Caco-2 (cell line): ENCODE data around the gene PCNX3. TPM values are rescaled to one million over a fixed set of nuclear protein-coding genes. Genes with fewer than 3 reads are reported as not detected.

Experiments used
- BruUV-seq: library from RNA; stranded (reverse); fragments of 400-500 nt; replicated peaks from 2 replicates; lab custom pipeline; 2021; lab: Mats Ljungman, UMichigan
- CTCF ChIA-PET: fragments of 300-600 bp; sonication (Branson Sonifier 250); formaldehyde crosslinking; loops from one replicate; lab custom pipeline; 2022; ENCODE audit warnings: antibody characterized with exemption; lab: Charles Lee
- POLR2A ChIA-PET: fragments of 300-600 bp; sonication (Branson Sonifier 250); formaldehyde crosslinking; loops from one replicate; lab custom pipeline; 2022; ENCODE audit warnings: antibody characterized with exemption; lab: Charles Lee
- DNase-seq, 2 experiments: peaks; one replicate each; pipeline versions ENCODE4 v3.0.0 to v3.0.0-alpha.2; 2020 to 2022
- H3K27me3 ChIP-seq: replicated peaks from 2 replicates; pipeline ENCODE4 v1.6.0; 2011; ENCODE audit warnings: low read length; ENCODE audit not compliant: control insufficient read depth, insufficient read depth
- H3K36me3 ChIP-seq: 2 replicates; pipeline ENCODE4 v1.5.1; 2011; ENCODE audit warnings: low read length; ENCODE audit not compliant: control insufficient read depth, insufficient read depth
- H3K4me1 ChIP-seq: fragments of 250-450 bp; sonication (Bioruptor Pico); 2 replicates; pipeline ENCODE4 v1.5.1; 2020; ENCODE audit warnings: mild to moderate bottlenecking
- H3K4me3 ChIP-seq: 2 replicates; pipeline ENCODE4 v1.5.1; 2011; ENCODE audit warnings: low read depth, mild to moderate bottlenecking, control low read depth, low read length
- H3K9me3 ChIP-seq: fragments of 250-450 bp; sonication (Bioruptor Pico); 2 replicates; pipeline ENCODE4 v1.5.1; 2020; ENCODE audit warnings: mild to moderate bottlenecking, moderate library complexity
- H3K27ac Mint-ChIP-seq: one replicate; pipeline ENCODE4 v1.8.0; 2022; ENCODE audit warnings: mixed read lengths; ENCODE audit not compliant: unreplicated experiment
- H3K27me3 Mint-ChIP-seq: one replicate; pipeline ENCODE4 v1.8.0; 2022; ENCODE audit warnings: mixed read lengths; ENCODE audit not compliant: insufficient read depth, unreplicated experiment
- H3K36me3 Mint-ChIP-seq: one replicate; pipeline ENCODE4 v1.8.0; 2022; ENCODE audit warnings: mild to moderate bottlenecking, mixed read lengths; ENCODE audit not compliant: insufficient read depth, unreplicated experiment
- H3K4me1 Mint-ChIP-seq: one replicate; pipeline ENCODE4 v1.8.0; 2022; ENCODE audit warnings: low read depth, mixed read lengths; ENCODE audit not compliant: unreplicated experiment
- H3K4me3 Mint-ChIP-seq: one replicate; pipeline ENCODE4 v1.8.0; 2022; ENCODE audit warnings: mild to moderate bottlenecking, moderate library complexity, mixed read lengths; ENCODE audit not compliant: unreplicated experiment
- H3K9me3 Mint-ChIP-seq: one replicate; pipeline ENCODE4 v1.8.0; 2022; ENCODE audit warnings: mixed read lengths; ENCODE audit not compliant: unreplicated experiment
- CTCF ChIP-seq, 2 experiments: fragments of 200-600 bp in 1 of 2; IDR thresholded peaks; 1 replicate in 1 of 2; 2 replicates in 1 of 2; pipeline versions ENCODE4 v1.5.1 to v1.8.0; 2011 to 2022; ENCODE audit warnings: antibody characterized with exemption in 1 of 2, control low read depth in 1 of 2, inconsistent platforms in 1 of 2, low read depth in 1 of 2, low read length in 1 of 2, mild to moderate bottlenecking in 1 of 2, moderate library complexity in 1 of 2; ENCODE audit not compliant: insufficient read depth in 1 of 2, severe bottlenecking in 1 of 2, unreplicated experiment in 1 of 2
- intact Hi-C: fragments of 100-400 bp; cut with micrococcal nuclease; formaldehyde crosslinking; loops from one replicate; pipeline ENCODE4 v1.10.0; 2022; ENCODE audit not compliant: unreplicated experiment
- total RNA-seq: library from RNA; stranded (reverse); gene quantifications from 2 replicates; pipeline ENCODE4 v1.2.3, GENCODE V29; 2022

The PCNX3 gene
- total RNA-seq, 1 experiment from 2014 or later: 52.7 TPM

DNA sequence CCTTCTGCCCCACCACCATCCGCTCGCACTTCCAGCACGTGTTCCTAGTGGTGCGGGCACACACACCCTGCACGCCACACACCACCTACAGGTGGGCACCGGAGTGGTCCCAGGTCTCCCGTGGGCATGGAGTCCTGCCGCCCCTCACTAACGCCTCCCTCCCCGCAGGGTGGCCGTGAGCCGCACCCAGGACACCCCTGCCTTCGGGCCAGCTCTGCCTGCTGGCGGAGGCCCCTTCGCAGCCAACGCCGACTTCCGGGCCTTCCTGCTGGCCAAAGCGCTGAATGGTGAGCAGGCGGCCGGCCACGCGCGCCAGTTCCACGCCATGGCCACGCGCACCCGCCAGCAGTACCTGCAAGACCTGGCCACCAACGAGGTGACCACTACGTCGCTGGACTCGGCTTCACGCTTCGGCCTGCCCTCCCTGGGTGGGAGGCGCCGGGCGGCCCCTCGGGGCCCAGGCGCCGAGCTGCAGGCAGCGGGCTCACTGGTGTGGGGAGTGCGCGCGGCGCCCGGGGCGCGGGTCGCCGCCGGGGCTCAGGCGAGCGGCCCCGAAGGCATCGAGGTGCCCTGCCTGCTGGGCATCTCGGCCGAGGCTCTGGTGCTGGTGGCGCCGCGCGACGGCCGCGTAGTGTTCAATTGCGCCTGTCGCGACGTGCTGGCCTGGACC, 30.8 kb downstream of the PCNX3 start:
- H3K4me1 ChIP-seq: peaks cover 16% of the 10 kb centered on the region
- no peak for TF ChIP-seq CTCF (IDR thresholded peaks at IDR 0.05; ENCODE audit: insufficient read depth in 1 of 2, low read depth in 1 of 2, low read length in 1 of 2, severe bottlenecking in 1 of 2, unreplicated experiment in 1 of 2)
- Mint-ChIP-seq H3K4me1 (peaks cover 20% of the 10 kb centered on the region), H3K27me3 (no peaks in the 10 kb centered on the region), H3K9me3 (no peaks in the 10 kb centered on the region), H3K4me3 (peak overlapping the region; percentile 79), H3K36me3 (peaks cover 13% of the 10 kb centered on the region), H3K27ac (no peak overlapping the region)
- H3K36me3 ChIP-seq: no peaks in the 10 kb centered on the region
- POLR2A ChIA-PET: interaction anchor here (0.9 kb wide), 1 partner anchor 17 kb away, joined by 6 read pairs; the partner anchor contains the start of gene RELA
- H3K27me3 ChIP-seq: no peaks in the 10 kb centered on the region
- CTCF ChIA-PET: interaction anchor here (1.0 to 1.2 kb wide), 3 partner anchors 39 to 238 kb away, joined by 3 to 4 read pairs (median 3); partner anchors contain the start of gene MUS81
- intact Hi-C loops: no loop called here
- no peaks in the 10 kb centered on the region for H3K9me3 ChIP-seq
- peak overlapping the region; percentile 79 for H3K4me3 ChIP-seq
- BruUV-seq: no TSS peak
- no peak for DNase-seq

GRCh38 chr11:65646958-65647701, 31.6 kb downstream of the PCNX3 start:
- Mint-ChIP-seq H3K4me3 (peak overlapping the region; percentile 79), H3K4me1 (peaks cover 22% of the 10 kb centered on the region), H3K27me3 (no peaks in the 10 kb centered on the region), H3K27ac (peak overlapping the region; percentile 64), H3K9me3 (no peaks in the 10 kb centered on the region), H3K36me3 (peaks cover 15% of the 10 kb centered on the region)
- no peaks in the 10 kb centered on the region for H3K36me3 ChIP-seq
- H3K27me3 ChIP-seq: no peaks in the 10 kb centered on the region
- POLR2A ChIA-PET: interaction anchor here (0.6 to 0.9 kb wide), 5 partner anchors 12 to 485 kb away, joined by 4 to 9 read pairs (median 6); partner anchors contain the start of genes EHBP1L1 and RELA
- H3K4me3 ChIP-seq: peak overlapping the region; percentile 79
- TSS peak; percentile 14 for BruUV-seq
- CTCF ChIA-PET: interaction anchor here (1.0 to 1.2 kb wide), 3 partner anchors 40 to 238 kb away, joined by 3 to 4 read pairs (median 3); partner anchors contain the start of gene MUS81
- H3K9me3 ChIP-seq: no peaks in the 10 kb centered on the region
- intact Hi-C loops: no loop called here
- DNase-seq: peak in 1 of 2 experiments; percentile 76
- peaks cover 23% of the 10 kb centered on the region for H3K4me1 ChIP-seq
- no peak for TF ChIP-seq CTCF (IDR thresholded peaks at IDR 0.05; ENCODE audit: insufficient read depth in 1 of 2, low read depth in 1 of 2, low read length in 1 of 2, severe bottlenecking in 1 of 2, unreplicated experiment in 1 of 2)

DNA sequence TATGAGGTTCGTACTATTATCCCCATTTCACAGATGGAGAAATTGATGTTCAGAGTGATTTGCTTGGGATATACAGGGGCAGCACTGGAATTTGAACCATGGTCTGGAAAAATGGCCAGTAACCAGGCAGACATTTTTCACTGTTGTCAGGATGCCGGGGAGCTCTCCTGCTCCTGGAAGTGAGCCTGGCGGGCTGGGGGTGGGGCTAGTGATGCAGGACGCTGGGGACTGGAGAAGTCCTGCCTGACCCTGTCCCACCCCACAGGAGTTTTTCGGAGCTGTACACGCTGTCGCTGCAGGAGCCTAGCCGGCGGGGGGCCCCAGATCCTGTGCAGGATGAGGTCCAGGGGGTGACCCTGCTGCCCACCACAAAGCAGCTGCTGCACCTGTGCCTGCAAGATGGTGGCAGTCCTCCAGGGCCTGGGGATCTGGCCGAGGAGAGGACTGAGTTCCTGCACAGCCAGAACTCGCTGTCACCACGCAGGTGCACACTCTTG, 33.5 kb downstream of the PCNX3 start:
- Mint-ChIP-seq H3K27ac (no peak overlapping the region), H3K9me3 (no peaks in the 10 kb centered on the region), H3K4me3 (no peak overlapping the region), H3K36me3 (peaks cover 34% of the 10 kb centered on the region), H3K27me3 (no peaks in the 10 kb centered on the region), H3K4me1 (peaks cover 24% of the 10 kb centered on the region)
- intact Hi-C loops: no loop called here
- POLR2A ChIA-PET: no interaction called here
- Histone ChIP-seq H3K27me3 (no peaks in the 10 kb centered on the region), H3K9me3 (no peaks in the 10 kb centered on the region), H3K4me1 (peaks cover 33% of the 10 kb centered on the region), H3K36me3 (no peaks in the 10 kb centered on the region), H3K4me3 (no peak overlapping the region)
- CTCF ChIA-PET: no interaction called here
- no peak for TF ChIP-seq CTCF (IDR thresholded peaks at IDR 0.05; ENCODE audit: insufficient read depth in 1 of 2, low read depth in 1 of 2, low read length in 1 of 2, severe bottlenecking in 1 of 2, unreplicated experiment in 1 of 2)
- no TSS peak for BruUV-seq
- DNase-seq: peak in 1 of 2 experiments; percentile 34
